ENCODE data around the gene NUBP1. TPM values are rescaled to one million over a fixed set of nuclear protein-coding genes. Genes with fewer than 3 reads are reported as not detected.

Gene NUBP1
- total RNA-seq, 1 experiment from 2014 or later = 28.9 TPM

DNA sequence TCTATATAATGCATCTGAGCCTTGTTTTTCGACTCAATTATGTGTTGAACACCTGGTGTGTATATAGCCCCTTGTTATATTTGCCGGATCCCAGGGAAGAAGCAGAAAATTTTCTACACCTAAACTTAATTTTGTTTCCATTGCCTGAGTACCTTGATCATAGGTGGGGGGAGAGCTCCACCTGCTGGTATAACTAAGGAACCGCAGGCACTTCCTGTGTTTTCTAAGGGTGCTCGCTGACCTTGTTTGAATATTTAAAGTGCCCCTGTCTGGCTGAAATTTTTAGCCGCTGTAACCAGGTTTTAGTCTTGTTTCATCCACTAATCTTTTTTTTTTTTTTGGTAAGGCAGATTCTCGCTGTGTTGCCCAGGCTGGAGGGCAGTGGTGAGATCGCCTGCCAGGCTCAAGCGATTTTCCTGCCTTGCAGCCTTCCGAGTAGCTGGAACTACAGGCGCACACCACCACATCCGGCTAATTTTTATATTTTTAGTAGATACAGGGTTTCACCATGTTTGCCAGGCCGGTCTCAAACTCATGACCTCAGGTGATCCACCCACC, 6.5 kb upstream of the NUBP1 start:
- no peak for TF ChIP-seq EZH2 (IDR thresholded peaks at IDR 0.05; ENCODE audit: low read depth)
- TF ChIP-seq, protein P1, sequence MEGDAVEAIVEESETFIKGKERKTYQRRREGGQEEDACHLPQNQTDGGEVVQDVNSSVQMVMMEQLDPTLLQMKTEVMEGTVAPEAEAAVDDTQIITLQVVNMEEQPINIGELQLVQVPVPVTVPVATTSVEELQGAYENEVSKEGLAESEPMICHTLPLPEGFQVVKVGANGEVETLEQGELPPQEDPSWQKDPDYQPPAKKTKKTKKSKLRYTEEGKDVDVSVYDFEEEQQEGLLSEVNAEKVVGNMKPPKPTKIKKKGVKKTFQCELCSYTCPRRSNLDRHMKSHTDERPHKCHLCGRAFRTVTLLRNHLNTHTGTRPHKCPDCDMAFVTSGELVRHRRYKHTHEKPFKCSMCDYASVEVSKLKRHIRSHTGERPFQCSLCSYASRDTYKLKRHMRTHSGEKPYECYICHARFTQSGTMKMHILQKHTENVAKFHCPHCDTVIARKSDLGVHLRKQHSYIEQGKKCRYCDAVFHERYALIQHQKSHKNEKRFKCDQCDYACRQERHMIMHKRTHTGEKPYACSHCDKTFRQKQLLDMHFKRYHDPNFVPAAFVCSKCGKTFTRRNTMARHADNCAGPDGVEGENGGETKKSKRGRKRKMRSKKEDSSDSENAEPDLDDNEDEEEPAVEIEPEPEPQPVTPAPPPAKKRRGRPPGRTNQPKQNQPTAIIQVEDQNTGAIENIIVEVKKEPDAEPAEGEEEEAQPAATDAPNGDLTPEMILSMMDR (conservative IDR thresholded peaks at IDR 0.05) = peak; percentile 95
- no peaks in the 10 kb centered on the region for H3K36me3 ChIP-seq (ENCODE audit: low read depth)
- no peak overlapping the region for H3K4me3 ChIP-seq
- ChIA-PET POLR2A (ENCODE audit: unreplicated experiment) (no interaction called here), CTCF (interaction anchor here (0.7 to 1.3 kb wide), 4 partner anchors 84 to 223 kb away, joined by 3 to 15 read pairs (median 4); no protein-coding TSS in a partner anchor)
- no peak overlapping the region for H3K4me2 ChIP-seq
- intact Hi-C loops (cut with micrococcal nuclease; ENCODE audit: unreplicated experiment) = loop anchor here (1.0 to 5.0 kb wide), 5 partner anchors 65 to 1577 kb away; partner anchors contain the start of gene EMP2
- no peaks in the 10 kb centered on the region for H4K20me1 ChIP-seq (ENCODE audit: insufficient read depth)
- no peaks in the 10 kb centered on the region for H3K27me3 ChIP-seq (ENCODE audit: insufficient read depth, low read depth)
- H2AFZ ChIP-seq = no peak overlapping the region
- H3K9me2 ChIP-seq (ENCODE audit: insufficient read depth) = no peaks in the 10 kb centered on the region
- no peak overlapping the region for H3K27ac ChIP-seq
- BruUV-seq (replicated peaks) = no TSS peak
- no peaks in the 10 kb centered on the region for H3K9me3 ChIP-seq (ENCODE audit: insufficient read depth, low read depth)
- H3F3A ChIP-seq (ENCODE audit: insufficient read depth, low read depth) = peaks cover 12% of the 10 kb centered on the region; the same call in 1 of the 2 replicates
- DNase-seq = peak; percentile 67 to 70
- H3K4me1 ChIP-seq (replicated peaks; ENCODE audit: insufficient read depth) = peaks cover 8% of the 10 kb centered on the region
- H3K79me2 ChIP-seq (ENCODE audit: low read depth) = no peaks in the 10 kb centered on the region

- intact Hi-C loops (cut with micrococcal nuclease; ENCODE audit: unreplicated experiment) = loop anchor here (1.0 to 5.0 kb wide), 2 partner anchors 66 to 180 kb away; no protein-coding TSS in a partner anchor
Measured at GRCh38 chr16:10738231-10739077, 5.2 kb upstream of the NUBP1 start.

More at GRCh38 chr16:10738231-10739077, 5.2 kb upstream of the NUBP1 start:
- H3K4me1 ChIP-seq (replicated peaks; ENCODE audit: insufficient read depth) = peaks cover 17% of the 10 kb centered on the region
- no peaks in the 10 kb centered on the region for H3K79me2 ChIP-seq (ENCODE audit: low read depth)
- H3K9me2 ChIP-seq (ENCODE audit: insufficient read depth) = no peaks in the 10 kb centered on the region
- no peak overlapping the region for H3K4me3 ChIP-seq
- H3K27ac ChIP-seq = peak overlapping the region; percentile 83
- H3K27me3 ChIP-seq (ENCODE audit: insufficient read depth, low read depth) = no peaks in the 10 kb centered on the region
- no peak overlapping the region for H2AFZ ChIP-seq
- TF ChIP-seq EZH2 (IDR thresholded peaks at IDR 0.05; ENCODE audit: low read depth) = no peak
- TF ChIP-seq, protein P1 (conservative IDR thresholded peaks at IDR 0.05) = no peak
- ChIA-PET CTCF (interaction anchor here (0.6 to 1.7 kb wide), 4 partner anchors 109 to 224 kb away, joined by 4 to 11 read pairs (median 4); no protein-coding TSS in a partner anchor), POLR2A (ENCODE audit: unreplicated experiment) (interaction anchor here (0.6 kb wide), 1 partner anchor 183 kb away, joined by 4 read pairs; no protein-coding TSS in a partner anchor)
- no peaks in the 10 kb centered on the region for H3K9me3 ChIP-seq (ENCODE audit: insufficient read depth, low read depth)
- BruUV-seq (replicated peaks) = no TSS peak
- no peaks in the 10 kb centered on the region for H4K20me1 ChIP-seq (ENCODE audit: insufficient read depth)
- H3F3A ChIP-seq (ENCODE audit: insufficient read depth, low read depth) = peaks cover 16% of the 10 kb centered on the region; the same call in 1 of the 2 replicates
- peak; percentile 78 to 88 for DNase-seq
- no peaks in the 10 kb centered on the region for H3K36me3 ChIP-seq (ENCODE audit: low read depth)
- H3K4me2 ChIP-seq = peak overlapping the region; percentile 40
